T-helper 9 cell (primary cell): ENCODE measurements around the gene TRIM38.
"Not testable (repeated sequence)": the region's sequence is repeated elsewhere in the genome, so short reads cannot be mapped to it uniquely, and the experiment has no call there.

ENCODE experiments used
- DNase-seq: peaks from one replicate; pipeline ENCODE4 v3.0.0-alpha.2; 2020

The TRIM38 gene

GRCh38 chr6:25972128-25972527 lies 9.5 kb downstream of the TRIM38 start:
- no peak for DNase-seq

GRCh38 chr6:25972902-25973301 lies 10.3 kb downstream of the TRIM38 start:
- DNase-seq = no peak

- no peak for DNase-seq
These were observed 11.4 kb downstream of the TRIM38 start for GRCh38 chr6:25973923-25974555.

- no peak for DNase-seq
These were observed 13.4 kb downstream of the TRIM38 start for GRCh38 chr6:25975923-25976560.

GRCh38 chr6:25980935-25981334 lies 18.3 kb downstream of the TRIM38 start:
- DNase-seq = no peak

- DNase-seq = no peak
These were observed 19.1 kb downstream of the TRIM38 start for GRCh38 chr6:25981568-25982263.

GRCh38 chr6:25984265-25984664 lies 21.7 kb downstream of the TRIM38 start:
- DNase-seq = no peak

- no peak for DNase-seq
These were observed 25.2 kb downstream of the TRIM38 start for GRCh38 chr6:25987845-25988244.

- no peak for DNase-seq
These were observed 27.7 kb downstream of the TRIM38 start for GRCh38 chr6:25990172-25990873.

- DNase-seq = peak; percentile 11
These were observed 29.3 kb downstream of the TRIM38 start for GRCh38 chr6:25991785-25992412.

GRCh38 chr6:25992413-25993340 lies 30.1 kb downstream of the TRIM38 start:
- DNase-seq = peak; percentile 91

GRCh38 chr6:25993341-25993684 lies 30.7 kb downstream of the TRIM38 start:
- DNase-seq = not testable (repeated sequence)

- DNase-seq = no peak
These were observed 32.9 kb downstream of the TRIM38 start for GRCh38 chr6:25995507-25995906.

- DNase-seq = no peak
These were observed 35.3 kb downstream of the TRIM38 start for GRCh38 chr6:25997921-25998320.

GRCh38 chr6:25998379-25998778 lies 35.8 kb downstream of the TRIM38 start:
- no peak for DNase-seq

GRCh38 chr6:25999225-25999624 lies 36.6 kb downstream of the TRIM38 start:
- DNase-seq = not testable (repeated sequence)

GRCh38 chr6:26000366-26001144 lies 38.0 kb downstream of the TRIM38 start:
- DNase-seq = no peak

GRCh38 chr6:26003102-26003694 lies 40.6 kb downstream of the TRIM38 start:
- peak; percentile 44 for DNase-seq

GRCh38 chr6:26006086-26006939 lies 43.7 kb downstream of the TRIM38 start:
- DNase-seq = no peak

- not testable (repeated sequence) for DNase-seq
These were observed 44.3 kb downstream of the TRIM38 start for GRCh38 chr6:26006940-26007305.
